HG03354 (cell line): ENCODE results near the gene SH3GL1.

ENCODE experiments used
- ATAC-seq: cut with Tn5 transposase; IDR thresholded peaks from one replicate; pipeline ENCODE4 v1.9.1; 2021; ENCODE audit warnings: mild to moderate bottlenecking; ENCODE audit not compliant: unreplicated experiment, poor library complexity, severe bottlenecking

The SH3GL1 gene

GRCh38 chr19:4326837-4327251 lies 73.5 kb downstream of the SH3GL1 start:
- ATAC-seq = no peak

GRCh38 chr19:4326215-4326836 lies 74.0 kb downstream of the SH3GL1 start:
- ATAC-seq = no peak

- ATAC-seq = no peak
Measured at GRCh38 chr19:4324228-4324627, 76.1 kb downstream of the SH3GL1 start.

GRCh38 chr19:4323692-4324091 lies 76.7 kb downstream of the SH3GL1 start:
- ATAC-seq = no peak

- ATAC-seq = no peak
Measured at GRCh38 chr19:4322942-4323665, 77.2 kb downstream of the SH3GL1 start.

GRCh38 chr19:4320419-4320818 lies 79.9 kb downstream of the SH3GL1 start:
- no peak for ATAC-seq

- no peak for ATAC-seq
Measured at GRCh38 chr19:4319067-4319718, 81.2 kb downstream of the SH3GL1 start.

GRCh38 chr19:4318460-4318859 lies 81.9 kb downstream of the SH3GL1 start:
- no peak for ATAC-seq

GRCh38 chr19:4316956-4317355 lies 83.4 kb downstream of the SH3GL1 start:
- ATAC-seq = no peak

- ATAC-seq = no peak
Measured at GRCh38 chr19:4313847-4314490, 86.4 kb downstream of the SH3GL1 start.
